ENCODE measurements around the gene PLCB4.

The PLCB4 gene

GRCh38 chr20:9256393-9256792 lies 187.5 kb downstream of the PLCB4 start:
- DNase-seq (ENCODE audit: low read depth in 1 of 2, low spot score in 1 of 2) = no peak

- DNase-seq (ENCODE audit: low read depth in 1 of 2, low spot score in 1 of 2) = no peak
Observed at GRCh38 chr20:9258901-9259300, 190.0 kb downstream of the PLCB4 start.

- DNase-seq (ENCODE audit: low read depth in 1 of 2, low spot score in 1 of 2) = no peak
Observed at GRCh38 chr20:9260027-9260426, 191.1 kb downstream of the PLCB4 start.

GRCh38 chr20:9261781-9262180 lies 192.9 kb downstream of the PLCB4 start:
- DNase-seq (ENCODE audit: low read depth in 1 of 2, low spot score in 1 of 2) = no peak

- DNase-seq (ENCODE audit: low read depth in 1 of 2, low spot score in 1 of 2) = no peak
Observed at GRCh38 chr20:9262653-9263194, 193.8 kb downstream of the PLCB4 start.

- no peak for DNase-seq (ENCODE audit: low read depth in 1 of 2, low spot score in 1 of 2)
Observed at GRCh38 chr20:9269280-9269971, 200.5 kb downstream of the PLCB4 start.

- DNase-seq (ENCODE audit: low read depth in 1 of 2, low spot score in 1 of 2) = no peak
Observed at GRCh38 chr20:9270831-9271230, 201.9 kb downstream of the PLCB4 start.

- DNase-seq (ENCODE audit: low read depth in 1 of 2, low spot score in 1 of 2) = no peak
Observed at GRCh38 chr20:9276966-9277468, 208.1 kb downstream of the PLCB4 start.

- no peak for DNase-seq (ENCODE audit: low read depth in 1 of 2, low spot score in 1 of 2)
Observed at GRCh38 chr20:9279918-9280401, 211.1 kb downstream of the PLCB4 start.

GRCh38 chr20:9280666-9281065 lies 211.8 kb downstream of the PLCB4 start:
- no peak for DNase-seq (ENCODE audit: low read depth in 1 of 2, low spot score in 1 of 2)

GRCh38 chr20:9281803-9282202 lies 212.9 kb downstream of the PLCB4 start:
- DNase-seq (ENCODE audit: low read depth in 1 of 2, low spot score in 1 of 2) = no peak

- DNase-seq (ENCODE audit: low read depth in 1 of 2, low spot score in 1 of 2) = no peak
Observed at GRCh38 chr20:9285617-9286016, 216.7 kb downstream of the PLCB4 start.

GRCh38 chr20:9286501-9287461 lies 217.9 kb downstream of the PLCB4 start:
- DNase-seq (ENCODE audit: low read depth in 1 of 2, low spot score in 1 of 2) = no peak

GRCh38 chr20:9287826-9288225 lies 218.9 kb downstream of the PLCB4 start:
- no peak for DNase-seq (ENCODE audit: low read depth in 1 of 2, low spot score in 1 of 2)

GRCh38 chr20:9290331-9290730 lies 221.4 kb downstream of the PLCB4 start:
- DNase-seq (ENCODE audit: low read depth in 1 of 2, low spot score in 1 of 2) = no peak

- DNase-seq (ENCODE audit: low read depth in 1 of 2, low spot score in 1 of 2) = no peak
Observed at GRCh38 chr20:9293145-9293544, 224.3 kb downstream of the PLCB4 start.

- DNase-seq (ENCODE audit: low read depth in 1 of 2, low spot score in 1 of 2) = no peak
Observed at GRCh38 chr20:9294041-9294440, 225.2 kb downstream of the PLCB4 start.

GRCh38 chr20:9298906-9299305 lies 230.0 kb downstream of the PLCB4 start:
- DNase-seq (ENCODE audit: low read depth in 1 of 2, low spot score in 1 of 2) = no peak

- DNase-seq (ENCODE audit: low read depth in 1 of 2, low spot score in 1 of 2) = no peak
Observed at GRCh38 chr20:9300080-9300479, 231.2 kb downstream of the PLCB4 start.

- no peak for DNase-seq (ENCODE audit: low read depth in 1 of 2, low spot score in 1 of 2)
Observed at GRCh38 chr20:9300534-9300933, 231.6 kb downstream of the PLCB4 start.

All from activated T-helper 1 cell treated with anti-CD3 and anti-CD28 coated beads, Interleukin-2, amount 50 U/mL, for 16 hours (primary cell).